Measurements from ENCODE around the gene FRMPD4.

The FRMPD4 gene

DNA sequence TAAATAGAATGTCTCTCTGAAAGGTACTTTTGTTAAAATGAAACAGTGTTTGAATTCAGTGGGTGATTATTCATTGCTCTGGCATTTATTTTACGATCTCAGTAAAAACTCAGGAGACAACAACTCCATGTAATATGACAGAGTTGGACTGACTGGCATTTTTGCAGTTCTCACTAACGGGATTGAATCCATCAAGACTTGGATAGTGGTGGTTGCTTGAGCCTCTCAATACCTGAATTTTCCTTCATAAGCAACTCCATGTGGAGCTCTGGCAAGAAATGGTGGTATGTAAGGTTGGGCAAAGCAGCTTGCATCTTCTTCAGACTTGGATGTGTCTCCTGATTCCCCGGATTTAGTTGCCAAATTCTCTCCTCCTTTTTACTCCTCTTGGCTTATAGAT, 72.7 kb downstream of the FRMPD4 start:
- no peak for DNase-seq (ENCODE audit: low spot score)

DNA sequence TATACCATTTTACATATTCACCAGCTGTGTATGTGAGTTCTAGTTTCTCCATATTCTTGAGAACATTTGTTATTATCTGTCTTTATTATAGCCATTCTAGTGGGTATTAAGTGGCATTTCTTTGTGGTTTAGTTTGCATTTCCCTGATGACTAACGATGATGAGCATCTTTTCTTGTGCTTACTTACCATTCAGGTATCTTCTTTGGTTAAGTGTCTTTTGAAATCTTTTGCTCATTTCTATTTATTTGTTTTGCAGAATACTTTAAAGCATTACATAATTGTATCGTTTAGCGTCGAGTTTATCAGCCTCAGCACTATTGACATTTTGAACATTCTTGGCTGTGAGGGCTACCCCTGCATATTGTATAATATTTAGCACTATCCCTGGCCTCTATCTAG, 85.4 kb downstream of the FRMPD4 start:
- DNase-seq (ENCODE audit: low spot score), result no peak

DNA sequence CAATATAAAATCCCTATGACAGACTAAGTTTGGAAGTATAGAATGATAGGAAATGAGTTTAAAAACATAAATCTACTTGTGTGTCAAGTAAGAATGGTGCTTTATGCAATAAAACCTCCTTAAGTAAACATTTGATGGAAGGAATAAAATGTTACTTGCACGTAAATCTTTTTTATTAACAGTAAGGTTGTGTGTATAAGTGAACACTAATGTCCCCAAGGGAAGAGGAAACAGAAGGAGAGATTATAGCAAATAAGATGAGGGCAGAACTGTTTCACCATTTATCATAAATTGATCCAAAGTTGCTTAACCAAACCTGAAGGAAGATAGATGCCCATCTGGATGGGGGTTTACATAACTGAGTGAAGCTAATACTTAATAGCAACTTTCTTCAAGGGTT, 86.8 kb downstream of the FRMPD4 start:
- DNase-seq (ENCODE audit: low spot score), result no peak

DNA sequence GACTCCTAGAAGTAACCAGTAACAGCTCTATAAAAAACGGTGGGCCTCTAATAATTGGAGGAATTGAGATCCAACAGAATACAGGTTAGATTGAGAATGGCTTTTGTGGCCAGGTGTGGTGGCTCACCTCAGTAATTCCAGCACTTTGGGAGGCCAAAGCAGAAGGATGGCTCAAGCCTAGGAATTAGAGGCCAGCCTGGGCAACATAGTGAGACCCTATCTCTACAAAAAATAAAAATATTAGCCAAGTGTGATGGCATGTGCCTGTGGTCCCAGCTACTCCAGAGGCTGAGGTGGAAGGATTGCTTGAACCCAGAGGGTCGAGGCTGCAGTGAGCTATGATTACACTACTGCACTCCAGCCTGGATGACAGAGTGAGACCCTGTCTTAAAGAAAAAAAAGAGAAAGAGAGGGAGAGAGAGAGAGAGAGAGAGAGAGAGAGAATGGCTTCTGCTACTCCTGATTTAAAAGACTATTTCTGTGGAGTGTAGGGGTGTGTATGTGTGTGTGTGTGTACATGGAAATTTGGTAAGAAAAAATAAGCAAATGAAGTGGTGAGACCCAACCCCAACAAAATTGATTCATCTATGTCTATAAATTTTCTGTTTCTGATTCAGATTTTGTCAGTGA, 89.3 kb downstream of the FRMPD4 start:
- DNase-seq (ENCODE audit: low spot score), result no peak

DNA sequence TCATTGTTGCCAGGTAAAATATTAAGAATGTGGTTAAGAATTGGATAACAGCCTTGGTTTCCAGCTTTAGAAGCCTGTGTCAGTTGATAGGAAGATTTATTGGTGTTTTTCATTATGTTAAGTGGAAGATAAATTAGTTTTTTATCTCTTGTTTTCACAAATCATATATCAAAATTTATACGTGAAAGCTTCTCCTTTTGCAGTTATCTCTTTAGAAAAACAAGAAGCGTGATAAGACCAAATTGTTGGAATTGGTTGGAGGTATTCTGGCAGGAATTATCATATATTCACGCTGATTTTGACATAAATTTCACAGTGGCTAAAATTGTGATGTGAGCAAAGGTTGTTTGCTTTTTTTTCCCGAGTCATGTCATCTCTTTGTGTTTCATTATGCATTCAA, 90.6 kb downstream of the FRMPD4 start:
- no peak for DNase-seq (ENCODE audit: low spot score)

DNA sequence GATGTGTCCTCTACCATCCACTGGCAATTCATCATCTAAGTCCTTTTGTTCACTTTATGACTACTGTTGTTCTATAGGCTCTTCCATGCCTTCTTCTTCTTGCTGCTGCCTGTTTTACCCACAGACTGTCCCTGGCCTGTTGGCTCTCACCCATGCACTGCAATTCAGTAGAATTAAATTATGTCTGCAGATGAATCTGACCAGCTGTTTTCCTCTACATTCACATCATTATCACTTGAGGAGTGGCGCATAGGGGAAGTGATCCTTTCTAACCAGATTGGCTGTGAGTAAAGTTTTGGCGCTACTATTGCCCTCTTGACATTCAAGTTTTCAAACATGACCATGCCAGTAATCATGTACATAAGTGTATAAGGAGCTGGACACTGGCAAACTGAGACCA, 91.7 kb downstream of the FRMPD4 start:
- DNase-seq (ENCODE audit: low spot score), result no peak

DNA sequence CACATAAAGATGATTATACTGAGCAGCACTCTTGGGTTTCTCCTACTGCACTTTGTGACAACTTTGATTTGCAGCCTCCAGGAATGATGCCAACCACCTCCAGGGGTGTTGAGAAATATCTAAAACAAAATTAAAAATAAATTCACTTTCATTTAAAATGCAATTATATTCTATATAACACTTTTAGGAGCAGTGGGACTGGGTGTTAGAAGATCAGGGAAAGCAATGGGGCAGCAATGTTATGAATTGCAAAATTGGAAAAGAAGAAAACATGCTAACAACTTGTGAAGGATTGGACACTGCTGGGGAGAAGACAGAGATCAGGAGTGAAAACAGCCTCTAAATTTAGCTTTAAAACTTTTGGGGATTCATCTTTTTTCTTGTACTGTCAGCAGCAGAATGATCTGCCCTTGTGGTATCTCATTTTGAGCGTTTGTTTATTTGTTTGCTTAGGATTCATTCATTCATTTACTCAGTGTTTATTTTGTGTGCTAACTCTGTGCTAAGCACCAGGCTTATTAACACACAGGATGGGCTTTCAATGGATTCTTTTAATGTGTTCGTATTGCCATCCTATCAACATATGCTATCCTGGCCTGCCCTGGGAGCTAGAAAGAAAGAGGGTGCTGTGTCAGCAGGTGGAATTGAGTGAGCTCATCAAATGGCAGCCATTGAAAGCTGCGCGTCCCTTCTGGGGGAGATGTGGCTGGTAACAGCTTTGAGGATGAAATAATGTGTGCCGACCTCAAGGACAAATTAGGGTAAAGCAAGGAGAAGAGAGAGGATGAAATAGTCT, 96.5 kb downstream of the FRMPD4 start:
- no peak for DNase-seq (ENCODE audit: low spot score)

DNA sequence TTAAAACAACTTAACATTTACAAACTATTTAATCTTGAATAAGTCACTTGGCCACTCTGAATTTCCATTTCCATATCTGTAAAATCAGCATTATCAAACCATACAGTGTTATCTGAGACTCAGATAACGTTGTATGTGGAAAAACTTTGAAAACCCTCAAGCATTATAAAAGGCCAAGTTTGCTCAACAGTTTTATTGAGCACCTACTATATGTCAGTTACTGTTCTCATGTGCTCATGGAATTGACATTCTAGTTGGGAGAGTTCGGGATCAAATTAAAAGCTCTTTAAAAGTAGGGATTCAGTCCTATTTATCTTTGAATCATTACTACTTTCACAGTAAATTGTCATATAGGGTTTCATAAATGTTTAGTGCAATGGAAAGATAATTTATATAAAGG, 97.9 kb downstream of the FRMPD4 start:
- DNase-seq (ENCODE audit: low spot score), result no peak

DNA sequence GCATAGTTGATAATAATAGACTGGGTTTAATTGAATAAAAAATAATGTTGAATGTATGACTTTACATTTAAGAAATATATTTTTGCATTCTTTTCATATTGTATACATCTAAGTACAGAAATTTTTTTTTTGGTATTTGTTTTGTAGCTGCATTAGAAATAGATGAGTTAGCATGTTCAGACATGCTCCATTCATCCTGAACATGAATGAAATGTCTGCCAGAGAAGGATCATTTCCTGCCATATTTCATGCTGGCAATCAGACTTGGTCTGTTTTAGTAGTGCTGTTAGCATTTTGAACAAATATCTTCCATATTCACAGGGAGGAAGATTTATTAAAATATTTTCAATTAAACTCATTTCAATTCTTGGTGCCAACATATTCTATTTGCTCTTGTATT, 98.9 kb downstream of the FRMPD4 start:
- DNase-seq (ENCODE audit: low spot score), result no peak

DNA sequence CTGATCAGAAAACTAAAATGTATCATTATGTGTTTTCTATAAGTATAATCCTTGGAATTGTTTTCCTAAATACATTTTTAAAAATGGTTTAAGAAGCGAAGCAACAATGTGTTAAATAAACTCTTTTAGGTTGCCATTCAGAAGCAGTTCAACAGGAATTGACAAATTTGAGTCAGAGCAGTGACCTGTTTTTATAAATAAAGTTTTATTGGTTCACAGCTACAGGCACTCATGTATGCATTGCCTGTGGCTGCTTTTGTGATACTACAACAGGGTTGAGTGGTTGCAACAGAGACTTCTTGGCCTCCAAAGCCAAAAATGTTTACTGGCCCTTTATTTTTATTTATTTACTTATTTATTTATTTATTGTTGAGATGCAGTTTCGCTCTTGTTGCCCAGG, 99.5 kb downstream of the FRMPD4 start:
- DNase-seq (ENCODE audit: low spot score), result no peak

DNA sequence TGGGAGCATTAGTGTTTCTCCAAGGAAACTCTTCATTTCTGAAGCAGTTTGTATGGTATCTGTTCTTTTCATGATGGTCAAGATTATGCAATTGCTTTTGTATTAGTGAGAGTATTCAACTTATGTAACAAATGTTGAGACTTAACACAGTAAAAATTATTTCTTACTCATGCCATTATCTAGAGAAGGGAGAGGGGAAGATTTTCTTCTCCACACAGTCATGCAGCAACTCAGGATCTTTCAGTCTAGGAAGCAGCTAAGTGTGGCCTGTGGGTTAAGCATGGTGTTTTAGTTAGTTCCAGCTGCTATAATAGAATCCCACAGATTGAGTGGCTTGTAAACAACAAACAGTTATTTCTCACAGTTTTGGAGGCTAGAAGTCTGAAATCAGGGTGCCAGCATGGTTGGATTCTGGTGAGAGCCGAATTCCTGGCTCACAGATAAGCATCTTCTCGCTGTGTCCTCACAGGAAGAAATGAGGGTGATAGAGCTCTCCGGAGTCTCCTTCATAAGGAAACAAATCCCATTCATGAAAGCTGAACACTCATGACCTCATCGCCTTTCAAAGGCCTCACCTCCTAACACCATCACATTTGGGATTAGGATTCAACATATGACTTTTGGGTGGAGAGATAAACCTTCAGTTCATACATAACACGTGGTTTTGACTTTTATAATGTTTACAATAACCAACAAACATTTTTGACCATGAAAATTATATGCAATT, 101.2 kb downstream of the FRMPD4 start:
- DNase-seq (ENCODE audit: low spot score), result no peak

DNA sequence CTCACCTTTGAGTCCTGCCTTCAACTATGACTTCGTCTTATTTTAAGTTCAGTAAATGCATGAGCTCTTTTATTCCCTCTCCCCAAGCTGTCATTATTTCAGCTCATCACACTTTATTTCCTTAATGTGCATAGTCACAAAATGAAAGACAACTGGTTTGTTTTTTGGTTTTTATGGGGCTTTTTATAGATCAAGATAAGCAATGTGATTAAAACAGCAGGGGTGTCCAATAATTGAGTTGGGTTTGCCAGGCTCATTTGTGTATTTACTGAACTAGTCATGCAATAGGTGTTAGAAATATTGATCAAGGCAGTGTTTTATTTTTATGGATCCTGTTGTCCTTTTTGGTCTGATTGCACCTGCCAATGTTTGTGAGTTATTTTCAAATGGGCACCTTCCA, 102.2 kb downstream of the FRMPD4 start:
- DNase-seq (ENCODE audit: low spot score), result no peak

DNA sequence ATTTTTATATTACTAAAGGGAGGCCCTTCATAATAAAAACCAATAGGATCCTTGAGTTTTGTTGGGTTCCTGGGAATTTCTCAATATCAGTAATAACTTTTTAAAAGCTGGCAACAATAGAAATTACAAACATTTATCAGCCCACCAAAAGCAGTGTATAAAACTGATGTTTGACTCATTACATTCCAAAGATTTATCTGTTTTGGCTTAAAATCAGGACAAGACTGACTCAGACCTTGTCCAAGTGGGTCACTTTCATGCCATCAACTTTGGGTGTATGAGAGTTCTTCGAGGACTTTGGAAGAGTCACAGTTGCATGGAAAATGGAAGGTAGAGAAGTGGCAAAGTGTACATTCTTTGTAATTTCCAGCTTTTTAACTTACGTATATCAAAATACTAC, 102.8 kb downstream of the FRMPD4 start:
- DNase-seq (ENCODE audit: low spot score), result no peak

DNA sequence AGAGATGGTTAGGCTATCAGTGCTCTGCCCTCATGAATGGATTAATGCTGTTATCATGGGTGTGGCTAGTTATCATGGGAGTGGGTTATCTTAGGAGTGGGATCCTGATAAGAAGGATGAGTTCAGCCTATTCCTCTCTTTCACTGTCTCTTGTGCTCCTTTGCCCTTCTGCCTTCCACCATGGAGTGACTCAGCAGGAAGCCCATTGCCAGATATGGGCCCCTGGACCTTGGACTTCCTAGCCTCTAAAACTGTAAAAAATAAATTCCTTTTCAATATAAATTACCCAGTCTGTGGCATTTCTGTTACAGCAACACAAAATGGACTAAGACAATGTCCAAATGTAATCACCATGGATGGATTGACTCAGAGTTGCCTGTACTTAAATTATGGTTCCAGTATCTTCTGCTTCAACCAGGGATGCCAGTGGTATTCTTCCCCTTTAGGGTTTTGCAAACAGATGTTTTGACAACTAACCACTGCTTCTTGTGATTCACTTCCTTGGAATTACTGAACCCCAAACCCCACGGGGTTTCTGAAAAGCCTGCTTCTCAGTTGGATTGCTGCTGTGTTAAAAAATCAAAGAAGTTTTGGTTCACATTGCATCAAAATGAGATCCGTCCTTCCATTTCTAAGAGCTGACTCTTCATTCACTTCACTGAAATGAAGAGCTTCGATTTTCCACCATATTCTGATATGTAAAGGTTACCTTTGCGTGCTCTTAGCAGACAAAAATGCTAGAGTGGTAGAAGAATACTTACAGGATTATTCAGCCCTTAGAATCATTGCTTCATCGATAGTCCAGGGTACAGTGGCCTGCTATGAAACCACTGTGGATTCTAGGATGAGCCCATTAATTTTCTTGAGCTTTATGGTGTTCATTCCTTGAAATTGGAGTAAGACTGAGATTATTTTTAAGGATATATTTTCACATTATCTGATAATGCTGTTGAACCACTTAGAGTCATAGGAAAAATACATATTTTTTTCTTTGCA, 107.7 kb downstream of the FRMPD4 start:
- DNase-seq (ENCODE audit: low spot score), result no peak

DNA sequence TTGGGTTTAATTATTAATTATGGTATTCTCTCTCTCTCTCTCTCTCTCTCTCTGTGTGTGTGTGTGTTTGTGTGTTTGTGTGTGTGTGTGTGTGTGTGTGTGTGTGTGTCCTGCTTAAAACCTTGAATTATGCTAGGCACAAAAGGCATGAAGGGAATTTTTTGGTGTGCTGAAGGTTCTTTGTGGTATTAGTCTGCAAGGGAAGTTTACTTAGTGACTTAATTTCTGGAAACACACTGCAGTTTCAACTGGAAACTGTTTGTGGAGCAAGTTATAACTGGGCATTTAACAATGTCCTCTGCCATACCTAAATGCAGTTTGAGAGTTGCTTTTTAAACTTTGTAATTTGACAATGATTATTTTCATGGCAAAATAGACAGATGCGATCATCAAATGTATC, 111.7 kb downstream of the FRMPD4 start:
- no peak for DNase-seq (ENCODE audit: low spot score)

DNA sequence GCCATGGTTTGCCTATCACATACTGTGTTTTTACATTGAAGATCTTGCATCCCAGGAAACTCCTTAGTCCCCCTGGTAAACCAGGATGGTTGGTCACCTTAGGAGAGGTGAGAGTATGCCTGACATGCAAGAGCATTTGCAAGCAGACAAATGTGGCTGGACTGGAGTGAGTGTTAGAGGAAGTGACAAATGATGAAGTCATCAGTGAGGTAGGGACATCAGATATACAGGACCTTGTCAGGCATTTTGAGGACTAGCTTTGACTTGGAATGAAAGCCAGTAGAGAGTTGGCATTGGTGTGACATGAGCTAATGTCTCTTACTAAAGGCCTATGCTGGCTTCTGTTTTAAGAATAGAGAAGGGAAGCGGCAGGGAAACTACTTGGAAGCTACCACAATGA, 124.9 kb downstream of the FRMPD4 start:
- no peak for DNase-seq (ENCODE audit: low spot score)

DNA sequence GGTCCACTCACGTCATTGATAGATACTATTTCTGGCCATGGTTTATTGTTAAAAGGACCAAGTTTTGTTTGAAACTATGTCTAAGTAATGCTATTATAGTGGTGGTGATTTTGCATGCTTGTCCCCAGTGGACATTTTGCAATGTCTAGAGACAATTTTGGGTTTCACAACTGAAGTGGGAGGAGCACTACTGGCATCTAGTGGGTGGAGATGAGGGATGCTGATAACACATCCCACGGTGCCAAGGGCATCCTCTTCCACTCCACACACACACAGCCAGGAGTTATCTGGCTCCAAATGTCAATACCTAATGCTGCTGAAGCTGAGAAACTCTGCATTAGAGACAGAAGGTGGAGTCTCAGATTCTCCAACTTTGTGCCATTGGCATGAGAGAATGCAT, 131.2 kb downstream of the FRMPD4 start:
- no peak for DNase-seq (ENCODE audit: low spot score)

DNA sequence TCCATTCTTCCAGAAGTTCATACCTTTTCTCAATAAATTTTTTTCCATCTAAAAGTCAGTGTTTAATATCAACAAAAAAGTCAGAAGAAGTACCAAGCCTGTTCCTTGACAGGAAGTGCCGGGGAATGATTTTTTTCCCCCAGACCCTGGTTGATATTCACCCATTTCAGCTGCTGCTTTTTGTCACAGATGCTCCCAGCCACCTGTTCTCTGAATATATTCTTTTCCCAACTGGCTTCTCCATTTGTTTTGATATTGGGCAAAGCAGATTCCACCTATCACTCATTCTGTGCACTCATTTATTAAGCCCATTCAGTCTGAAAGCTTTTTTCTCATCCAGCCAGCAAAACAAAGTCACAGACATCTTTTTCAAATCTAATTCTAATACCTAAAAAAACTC, 139.9 kb downstream of the FRMPD4 start:
- DNase-seq (ENCODE audit: low spot score), result no peak

DNA sequence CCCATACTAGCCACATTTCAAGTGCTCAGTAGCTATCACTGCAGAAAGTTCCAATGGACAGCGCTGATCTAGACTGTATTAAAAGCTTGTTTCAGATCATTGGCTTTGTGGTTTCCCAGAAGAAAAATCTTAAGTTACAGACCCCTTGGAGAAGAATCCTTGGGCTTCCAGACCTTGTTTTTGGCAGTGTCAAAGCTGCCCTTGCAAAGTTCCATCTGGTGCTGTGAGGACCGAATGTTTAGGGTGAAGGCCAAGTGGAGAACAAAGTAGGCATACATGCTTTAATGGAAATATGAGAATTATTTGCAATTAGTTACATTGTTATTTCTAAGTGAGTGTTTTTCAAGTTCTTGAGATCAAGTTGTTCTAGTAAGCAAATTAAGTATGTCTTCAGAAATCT, 144.7 kb downstream of the FRMPD4 start:
- no peak for DNase-seq (ENCODE audit: low spot score)

DNA sequence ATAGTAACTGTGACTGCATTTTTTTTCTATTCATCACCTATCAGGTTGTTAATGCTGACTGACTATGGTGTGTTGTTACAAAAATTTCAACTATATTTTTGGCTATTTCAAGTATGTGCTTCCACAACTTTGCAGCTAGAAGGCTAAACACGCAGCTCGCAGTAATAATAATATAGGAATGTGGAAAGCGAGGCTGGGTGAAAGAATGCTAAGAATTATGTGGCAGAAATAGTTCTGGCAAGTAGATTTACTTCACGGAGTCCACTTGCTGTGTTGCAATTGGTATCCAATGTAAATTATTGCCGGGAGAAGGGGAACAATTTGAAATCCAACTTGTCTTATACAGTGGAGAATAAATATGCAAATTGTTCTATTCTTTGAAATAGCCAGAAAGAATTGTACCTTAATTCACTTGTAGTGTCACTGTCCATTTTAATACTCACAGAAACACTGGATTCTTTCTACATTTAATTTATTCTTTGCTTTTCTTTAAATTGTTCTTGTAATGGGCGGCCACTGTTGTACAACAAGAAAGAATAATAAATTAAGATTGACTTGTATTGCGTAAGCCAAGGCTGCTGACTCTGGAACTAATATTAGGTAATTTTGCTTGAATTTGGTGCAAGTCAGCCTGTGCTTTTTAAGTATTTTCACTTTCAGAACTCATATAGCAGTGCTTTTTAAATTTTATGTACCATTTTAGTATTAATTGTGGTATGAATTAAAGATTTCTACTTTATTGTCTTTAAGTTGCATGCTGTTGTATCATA, 154.9 kb downstream of the FRMPD4 start:
- no peak for DNase-seq (ENCODE audit: low spot score)

DNA sequence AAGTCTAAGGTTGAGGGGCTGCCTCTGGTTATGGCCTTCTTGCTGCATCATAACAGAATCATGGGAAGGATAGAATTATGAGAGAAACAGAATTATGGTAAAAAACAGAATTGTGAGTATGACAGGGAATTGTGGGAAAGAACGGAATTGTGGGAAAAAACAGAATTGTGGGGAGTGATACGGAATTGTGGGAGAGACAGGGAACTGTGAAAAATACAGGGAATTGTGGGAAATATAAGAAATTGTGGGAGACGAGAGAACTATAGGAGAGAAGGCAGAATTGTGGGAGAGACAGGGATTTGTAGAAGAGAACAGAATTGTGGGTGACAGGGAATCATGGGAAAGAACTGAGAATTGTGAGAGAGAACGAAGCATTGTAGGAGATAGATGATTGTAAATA, 159.1 kb downstream of the FRMPD4 start:
- DNase-seq (ENCODE audit: low spot score), result no peak

All from HuH-7.5 (cell line).